Renal cortex interstitium (tissue), 15 donors: ENCODE results near the gene C5orf63. TPM values are rescaled to one million over a fixed set of nuclear protein-coding genes. Genes with fewer than 3 reads are reported as not detected.
"Not testable (repeated sequence)": the region's sequence is repeated elsewhere in the genome, so short reads cannot be mapped to it uniquely, and the experiment has no call there.

Experiments used
- DNase-seq, 11 donors: peaks; one replicate each; pipeline ENCODE4 v3.0.0-alpha.2; 2013; ENCODE audit warnings: low read depth in 9 of 11, low spot score in 4 of 11; ENCODE audit errors: extremely low read depth in 1 of 11
- long read RNA-seq, 16 experiments: transcript quantifications; one replicate each; lab custom pipeline, GENCODE V29; 2026
- polyA plus RNA-seq, 3 donors: library from polyadenylated mRNA; unstranded; fragments of 120-200 nt; gene quantifications; one replicate each; pipeline ENCODE4 v1.2.1, GENCODE V29; 2013; ENCODE audit not compliant: insufficient read length in 3 of 3

Gene C5orf63
- polyA plus RNA-seq: 10 to 100 TPM; 11.1 to 15.4 (median 13.5) TPM
- long read RNA-seq, donor 1, full-length matches to known transcripts: 1 of 1 reads
- long read RNA-seq, donor 1, partial matches to known transcripts: 0 of 1 reads
- long read RNA-seq, donor 1, other reads (novel, unspliced or antisense): 0 of 1 reads
- long read RNA-seq, donor 2, full-length matches to known transcripts: 2 of 2 reads
- long read RNA-seq, donor 2, partial matches to known transcripts: 0 of 2 reads
- long read RNA-seq, donor 2, other reads (novel, unspliced or antisense): 0 of 2 reads
- long read RNA-seq, donor 3: 0 reads
- long read RNA-seq, donor 4, partial matches to known transcripts: 0 of 2 reads
- long read RNA-seq, donor 4, other reads (novel, unspliced or antisense): 0 of 2 reads
- long read RNA-seq, donor 5: 0 reads
- long read RNA-seq, donor 6, full-length matches to known transcripts: 3 of 3 reads
- long read RNA-seq, donor 6, partial matches to known transcripts: 0 of 3 reads
- long read RNA-seq, donor 6, other reads (novel, unspliced or antisense): 0 of 3 reads
- long read RNA-seq, donor 7, full-length matches to known transcripts: 4 of 4 reads
- long read RNA-seq, donor 7, partial matches to known transcripts: 0 of 4 reads
- long read RNA-seq, donor 7, other reads (novel, unspliced or antisense): 0 of 4 reads
- long read RNA-seq, donor 8: 0 reads
- long read RNA-seq, donor 9, full-length matches to known transcripts: 3 of 3 reads
- long read RNA-seq, donor 9, partial matches to known transcripts: 0 of 3 reads
- long read RNA-seq, donor 9, other reads (novel, unspliced or antisense): 0 of 3 reads
- long read RNA-seq, donor 10, full-length matches to known transcripts: 2 of 2 reads
- long read RNA-seq, donor 10, partial matches to known transcripts: 0 of 2 reads
- long read RNA-seq, donor 10, other reads (novel, unspliced or antisense): 0 of 2 reads
- long read RNA-seq, donor 11, full-length matches to known transcripts: 3 of 3 reads
- long read RNA-seq, donor 11, partial matches to known transcripts: 0 of 3 reads
- long read RNA-seq, donor 11, other reads (novel, unspliced or antisense): 0 of 3 reads
- long read RNA-seq, donor 12: 0 reads
- long read RNA-seq, donor 13: 0 reads
- long read RNA-seq, donor 14, full-length matches to known transcripts: 2 of 2 reads
- long read RNA-seq, donor 14, partial matches to known transcripts: 0 of 2 reads
- long read RNA-seq, donor 14, other reads (novel, unspliced or antisense): 0 of 2 reads
- long read RNA-seq, donor 15, partial matches to known transcripts: 0 of 1 reads
- long read RNA-seq, donor 15, other reads (novel, unspliced or antisense): 0 of 1 reads
- long read RNA-seq, donor 16, partial matches to known transcripts: 8 of 8 reads
- long read RNA-seq, donor 16, other reads (novel, unspliced or antisense): 0 of 8 reads

- DNase-seq: peak in 4 of 11 donors; percentile 24 to 43 (median 32)
Measured at GRCh38 chr5:127072861-127073846, at the start of gene C5orf63. TSS of gene C5orf63 (minus strand) at chr5:127073502. CDS start at chr5:127058995, 14,507 bp downstream.

- DNase-seq: no peak
Measured at GRCh38 chr5:127112347-127112864, 39.1 kb upstream of the C5orf63 start.

GRCh38 chr5:127111112-127111511 lies 37.8 kb upstream of the C5orf63 start:
- no peak for DNase-seq

- DNase-seq: not testable (repeated sequence)
Measured at GRCh38 chr5:127108624-127109260, 35.4 kb upstream of the C5orf63 start.

- no peak for DNase-seq
Measured at GRCh38 chr5:127101935-127102334, 28.6 kb upstream of the C5orf63 start.

- no peak for DNase-seq
Measured at GRCh38 chr5:127101533-127101932, 28.2 kb upstream of the C5orf63 start.

GRCh38 chr5:127098241-127098640 lies 24.9 kb upstream of the C5orf63 start:
- DNase-seq: no peak

- no peak for DNase-seq
Measured at GRCh38 chr5:127097278-127097677, 24.0 kb upstream of the C5orf63 start.

GRCh38 chr5:127096328-127096993 lies 23.2 kb upstream of the C5orf63 start:
- DNase-seq: no peak

- no peak for DNase-seq
Measured at GRCh38 chr5:127094161-127094814, 21.0 kb upstream of the C5orf63 start.

- no peak for DNase-seq
Measured at GRCh38 chr5:127092690-127093089, 19.4 kb upstream of the C5orf63 start.

GRCh38 chr5:127089191-127089590 lies 15.9 kb upstream of the C5orf63 start:
- DNase-seq: no peak

- DNase-seq: no peak
Measured at GRCh38 chr5:127088251-127088650, 14.9 kb upstream of the C5orf63 start.

GRCh38 chr5:127086589-127086988 lies 13.3 kb upstream of the C5orf63 start:
- no peak for DNase-seq

GRCh38 chr5:127085796-127086195 lies 12.5 kb upstream of the C5orf63 start:
- DNase-seq: no peak

- no peak for DNase-seq
Measured at GRCh38 chr5:127085371-127085770, 12.1 kb upstream of the C5orf63 start.
